GM20431 (cell line): ENCODE data around the gene CFAP157.
"Not testable (repeated sequence)": the region's sequence is repeated elsewhere in the genome, so short reads cannot be mapped to it uniquely, and the experiment has no call there.

Experiments used
- in situ Hi-C: fragments of 300-500 bp; cut with MseI, MboI; formaldehyde crosslinking; loops from one replicate; pipeline ENCODE4 v1.15.0; 2020; ENCODE audit warnings: low sequenced_read_pairs; ENCODE audit not compliant: unreplicated experiment

The CFAP157 gene

GRCh38 chr9:127755061-127756060 is 48.6 kb downstream of the CFAP157 start:
- in situ Hi-C loops = no loop called here

- in situ Hi-C loops = no loop called here
These were observed 49.4 kb downstream of the CFAP157 start for GRCh38 chr9:127756233-127756632.

GRCh38 chr9:127756776-127757175 is 50.0 kb downstream of the CFAP157 start:
- in situ Hi-C loops = not testable (repeated sequence)

GRCh38 chr9:127758843-127759242 is 52.1 kb downstream of the CFAP157 start:
- in situ Hi-C loops = no loop called here

GRCh38 chr9:127761061-127761460 is 54.3 kb downstream of the CFAP157 start:
- in situ Hi-C loops = no loop called here

- in situ Hi-C loops = no loop called here
These were observed 54.7 kb downstream of the CFAP157 start for GRCh38 chr9:127761491-127761956.

- in situ Hi-C loops = no loop called here
These were observed 55.4 kb downstream of the CFAP157 start for GRCh38 chr9:127762111-127762676.

GRCh38 chr9:127763918-127764384 is 57.2 kb downstream of the CFAP157 start:
- in situ Hi-C loops = no loop called here

- in situ Hi-C loops = no loop called here
These were observed 58.6 kb downstream of the CFAP157 start for GRCh38 chr9:127765418-127765817.
